ENCODE results near the gene GLB1L2.

GLB1L2 gene

DNA sequence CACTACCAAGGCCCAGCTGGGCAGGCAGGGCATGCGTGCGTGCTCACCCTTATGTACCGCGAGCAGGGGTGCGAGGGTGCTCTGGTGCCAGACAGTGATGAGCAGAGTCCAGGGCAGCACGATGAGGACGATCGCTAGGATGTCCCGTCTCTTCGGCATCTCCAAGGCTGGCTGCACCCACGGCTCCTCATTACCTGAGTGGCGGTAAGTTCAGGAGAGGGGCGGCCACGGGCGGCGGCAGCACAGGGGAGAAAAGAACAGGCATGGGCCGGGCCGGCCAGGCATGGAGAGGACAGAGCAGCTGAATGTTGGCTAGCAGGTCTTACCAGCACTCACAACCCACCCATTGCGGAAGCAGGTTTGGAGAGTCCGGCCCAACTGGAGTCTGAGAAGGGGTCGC lies 55.7 kb downstream of the GLB1L2 start:
- no peak for DNase-seq

GRCh38 chr11:134388590-134388989 lies 56.8 kb downstream of the GLB1L2 start:
- no peak for DNase-seq

- no peak for DNase-seq
Measured at GRCh38 chr11:134389464-134390180, 57.8 kb downstream of the GLB1L2 start.

DNA sequence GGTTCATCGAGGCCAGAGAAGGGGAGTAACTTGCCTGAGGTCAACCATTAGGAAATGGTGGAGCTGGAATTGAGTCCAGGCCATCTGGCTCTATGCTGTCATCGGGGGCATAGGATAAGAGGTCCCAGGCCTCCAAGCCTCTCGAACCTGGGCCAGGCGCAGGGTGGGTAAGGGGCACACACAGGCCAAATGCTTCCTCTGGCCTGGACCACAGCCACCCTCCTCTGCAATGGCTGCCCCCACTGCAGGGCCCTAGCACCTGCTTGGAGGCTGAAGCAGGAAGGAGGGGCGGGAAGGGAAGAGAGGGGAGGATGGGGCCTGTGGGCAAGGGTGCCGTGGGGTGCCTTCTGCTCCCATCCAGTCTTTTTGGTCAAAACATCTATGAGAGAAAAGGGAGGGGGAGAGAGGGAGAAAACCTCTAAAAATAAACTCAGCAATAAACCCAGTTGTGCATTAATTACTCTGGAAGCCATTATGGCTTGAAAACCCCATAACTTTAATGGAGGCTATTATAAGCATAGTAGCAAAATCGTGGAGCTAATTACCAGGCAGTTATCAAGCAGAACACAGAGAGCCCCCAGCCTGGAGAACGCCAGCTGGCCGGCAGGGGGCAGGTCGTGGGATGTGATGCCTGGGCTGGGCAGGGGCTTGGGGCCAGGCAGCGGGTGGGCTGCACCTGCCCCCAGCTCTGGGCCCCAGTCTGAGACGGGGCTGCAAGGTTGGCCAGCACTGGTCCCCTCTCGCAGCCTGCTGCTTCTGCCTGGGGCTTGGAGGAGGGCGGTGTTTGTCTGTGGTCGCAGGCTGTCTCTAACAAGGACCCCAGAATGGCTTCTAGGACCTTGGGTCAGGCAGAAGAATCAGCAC lies 59.1 kb downstream of the GLB1L2 start:
- DNase-seq = no peak

DNA sequence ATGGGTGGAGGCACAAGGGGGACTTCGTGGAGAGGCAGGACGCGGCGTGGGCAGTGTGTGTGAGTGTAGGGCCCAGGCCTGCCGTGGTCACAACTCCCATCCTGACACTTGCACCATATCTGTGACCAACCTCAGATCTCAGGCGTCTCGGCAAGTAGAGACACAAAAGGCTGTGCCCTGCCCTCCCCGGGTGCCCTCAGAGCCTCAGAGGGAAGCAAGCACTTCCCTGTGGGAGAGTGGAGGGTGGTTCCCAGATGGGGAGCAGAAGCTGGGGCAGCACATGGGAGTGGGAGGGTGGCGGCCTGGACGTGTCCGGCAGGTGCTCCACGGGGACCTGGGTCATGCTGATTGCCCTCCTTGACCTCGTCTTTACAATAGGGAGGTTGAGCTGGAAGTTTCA lies 59.9 kb downstream of the GLB1L2 start:
- no peak for DNase-seq

DNA sequence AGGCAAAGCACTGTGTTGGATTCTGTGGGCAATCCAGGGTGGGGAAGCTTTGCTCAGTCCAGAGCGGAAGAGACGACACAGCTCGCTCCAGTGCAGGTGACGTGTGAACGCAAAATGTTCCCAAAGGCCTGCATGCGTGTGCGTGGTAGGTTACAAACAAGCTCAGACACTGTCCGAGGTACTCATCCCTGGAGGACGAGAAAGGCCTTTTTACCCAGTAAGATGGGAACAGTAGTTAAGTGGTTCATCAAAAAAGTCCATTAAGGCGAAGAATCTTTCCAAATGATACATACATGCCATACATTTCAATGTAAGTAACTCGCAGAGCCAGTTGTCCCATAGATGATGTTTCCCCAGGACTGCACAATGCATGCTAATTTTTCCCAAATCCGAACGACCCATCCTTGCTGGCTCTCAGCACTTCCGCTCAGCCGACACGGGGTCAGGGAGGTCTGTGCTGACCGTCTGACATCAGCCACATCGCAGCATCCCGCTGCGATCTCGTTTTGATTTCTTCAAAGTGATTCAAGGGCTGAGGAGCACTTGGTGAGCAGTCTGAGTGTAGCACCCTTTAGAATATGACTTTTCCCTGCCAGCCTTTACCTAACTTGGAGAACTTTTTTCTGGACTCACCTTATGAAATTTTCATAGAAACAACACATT lies 61.3 kb downstream of the GLB1L2 start:
- DNase-seq = no peak

DNA sequence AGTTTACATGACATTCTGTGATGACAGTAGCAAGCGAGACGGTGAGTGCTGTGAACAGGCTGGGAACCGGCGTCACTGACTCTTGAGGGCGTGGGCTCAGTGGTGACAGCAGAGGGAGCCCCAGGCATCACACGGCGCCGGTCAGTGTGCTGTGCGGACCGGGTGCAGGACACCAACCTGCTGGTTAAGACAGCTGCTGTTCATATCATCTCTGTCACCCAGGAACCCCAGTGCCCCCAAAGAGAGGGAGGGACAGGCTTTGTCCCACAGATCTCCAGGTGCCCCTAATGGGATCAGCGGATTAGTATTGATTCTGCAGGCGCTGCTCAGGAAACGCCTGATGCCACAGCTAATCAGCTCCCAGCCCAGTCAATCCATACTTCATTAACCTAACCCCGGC lies 61.9 kb downstream of the GLB1L2 start:
- no peak for DNase-seq

- DNase-seq = no peak
Measured at GRCh38 chr11:134394311-134394710, 62.5 kb downstream of the GLB1L2 start.

- no peak for DNase-seq
Measured at GRCh38 chr11:134395002-134395401, 63.2 kb downstream of the GLB1L2 start.

DNA sequence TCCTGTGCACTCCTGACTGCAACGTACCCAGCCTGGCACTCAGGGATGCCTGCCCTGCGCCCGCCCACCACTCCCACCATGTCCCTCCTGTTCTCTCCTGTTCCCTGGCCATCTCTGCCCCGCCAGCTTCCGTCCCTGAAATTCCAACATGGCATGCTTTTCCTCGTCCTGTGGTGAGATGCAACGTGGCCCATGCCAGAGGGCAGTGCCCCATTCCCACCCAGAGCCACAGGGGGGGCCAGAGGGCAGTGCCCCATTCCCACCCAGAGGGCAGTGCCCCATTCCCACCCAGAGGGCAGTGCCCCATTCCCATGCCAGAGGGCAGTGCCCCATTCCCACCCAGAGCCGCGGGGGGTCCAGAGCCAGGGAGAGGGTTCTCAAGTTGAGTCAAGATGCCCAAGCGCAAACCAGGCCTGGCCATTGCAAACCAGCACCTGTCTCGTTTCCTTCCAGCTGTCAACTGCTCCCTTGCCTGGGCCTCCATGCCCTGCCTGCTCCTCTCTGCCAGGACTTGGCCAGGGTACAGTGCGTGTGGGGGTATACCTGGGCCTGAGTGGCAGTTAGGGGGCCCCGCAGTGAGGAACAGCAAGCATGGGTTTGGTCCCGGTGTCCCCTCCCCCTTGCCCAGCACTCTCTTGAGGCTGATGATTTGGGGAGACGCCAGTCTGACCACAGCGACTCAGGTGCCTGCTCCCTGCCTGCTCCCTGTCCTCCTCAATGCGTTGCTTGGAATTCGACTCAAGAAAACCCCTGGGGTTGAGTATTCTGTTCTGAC lies 65.7 kb downstream of the GLB1L2 start:
- no peak for DNase-seq

DNA sequence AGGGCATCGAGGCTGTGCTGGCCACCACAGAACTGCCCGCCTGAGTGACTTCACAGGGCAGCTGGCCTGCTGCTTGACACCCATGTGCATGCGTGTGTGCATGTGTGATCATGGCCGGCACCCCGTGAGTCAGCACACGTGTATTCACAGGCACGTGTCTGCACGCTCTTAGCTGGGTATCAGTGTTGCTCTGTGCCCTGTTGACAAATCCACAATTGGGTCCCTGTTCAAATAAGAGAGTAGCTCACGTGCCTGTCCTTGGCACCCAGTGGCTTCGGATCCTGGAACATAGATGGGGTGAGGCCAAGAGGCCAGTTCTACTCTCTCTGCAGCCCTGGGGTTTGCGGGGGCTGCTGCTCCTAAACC lies 66.3 kb downstream of the GLB1L2 start:
- DNase-seq = no peak

DNA sequence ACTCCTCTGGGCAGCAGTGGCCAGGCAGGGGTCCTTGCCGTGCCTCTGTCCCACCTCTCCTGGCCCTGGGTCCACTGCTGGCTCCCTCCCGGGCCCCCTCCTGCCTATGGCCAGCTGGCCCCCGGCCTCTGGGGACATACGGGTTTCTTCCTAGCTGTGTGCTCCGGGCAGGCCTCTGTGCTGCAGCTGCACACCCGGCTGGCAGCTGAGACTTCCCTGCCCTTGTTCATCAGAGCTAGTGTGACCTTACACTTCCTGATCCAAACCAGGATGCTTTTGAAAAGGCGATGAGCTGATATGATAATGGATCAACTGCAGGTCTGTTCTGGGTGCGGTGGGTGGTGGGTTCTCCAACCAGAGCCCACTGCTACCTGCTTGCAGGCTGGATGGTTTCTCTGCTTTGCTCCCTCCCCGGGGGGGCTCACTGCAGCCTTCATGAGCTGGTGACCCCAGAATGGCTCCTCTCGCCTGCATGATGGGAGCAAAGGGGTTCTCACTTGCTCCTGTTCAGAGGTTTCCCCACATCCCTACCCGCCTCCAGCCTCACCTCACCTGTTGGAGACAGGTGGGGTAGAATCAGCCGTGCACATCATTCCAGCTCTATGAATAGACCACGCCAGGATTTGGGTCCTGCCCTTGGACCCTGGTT lies 67.0 kb downstream of the GLB1L2 start:
- no peak for DNase-seq

DNA sequence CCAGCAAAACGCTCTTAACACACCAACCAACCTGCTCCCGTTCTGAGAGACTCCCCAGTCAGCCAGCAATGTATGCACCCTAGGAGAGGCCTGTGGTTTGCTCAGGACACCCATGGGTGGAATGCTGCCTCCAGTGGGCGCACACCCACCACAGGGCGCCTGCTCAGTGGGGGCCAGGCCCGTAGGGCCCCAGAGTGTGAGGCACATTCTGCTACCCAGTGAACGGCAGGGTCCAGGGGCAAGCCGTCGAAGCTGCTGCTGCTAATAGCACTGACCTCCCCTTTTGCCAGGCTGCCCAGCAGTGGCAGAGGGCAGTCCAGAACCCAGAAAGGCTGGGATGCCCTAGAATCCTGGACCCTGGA lies 67.5 kb downstream of the GLB1L2 start:
- no peak for DNase-seq

- no peak for DNase-seq
Measured at GRCh38 chr11:134399996-134400395, 68.2 kb downstream of the GLB1L2 start.

DNA sequence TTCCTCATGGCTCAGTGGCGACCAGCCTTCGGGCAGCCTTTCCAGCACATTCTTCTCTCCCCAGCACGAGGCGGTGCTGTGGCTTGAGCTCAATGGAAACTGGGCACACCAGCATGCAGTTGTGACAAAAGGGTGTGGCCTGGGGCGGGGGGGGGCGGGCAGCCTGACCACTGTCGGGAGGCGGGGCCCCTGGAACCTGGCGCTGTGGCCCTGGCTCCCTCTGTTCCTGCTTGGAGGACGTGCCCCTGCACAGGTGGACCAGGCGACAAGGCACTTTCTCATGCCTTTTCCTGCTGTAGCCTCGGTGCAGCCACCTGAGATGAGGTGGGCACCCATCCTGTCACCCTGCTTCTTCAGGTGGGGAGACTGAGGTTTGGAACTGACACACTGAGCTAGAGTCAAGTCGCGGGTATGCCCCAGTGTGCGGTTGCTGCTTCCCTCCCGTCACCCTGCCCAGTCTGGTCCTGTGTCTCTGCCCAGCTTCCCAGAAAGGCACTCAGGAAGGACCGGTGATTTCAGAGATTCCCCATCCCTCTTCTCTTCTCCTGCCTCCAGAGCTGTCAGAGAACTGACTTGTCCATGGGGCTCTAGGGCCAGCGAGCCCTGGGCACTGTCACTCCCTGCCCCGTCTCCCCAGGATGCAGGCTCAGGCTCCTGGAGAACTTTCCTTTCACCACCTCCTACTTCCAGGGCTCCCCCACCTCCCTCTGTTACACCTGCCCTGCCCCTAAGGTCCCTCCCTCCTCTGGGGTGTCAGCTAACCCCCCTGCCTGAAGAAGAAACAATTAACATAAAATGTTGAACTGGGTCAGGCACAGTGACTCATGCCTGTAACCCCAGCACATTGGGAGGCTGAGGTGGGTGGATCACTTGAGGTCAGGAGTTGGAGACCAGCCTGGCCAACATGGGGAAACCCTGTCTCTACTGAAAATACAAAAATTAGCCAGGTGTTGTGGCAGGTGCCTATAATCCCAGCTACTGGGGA lies 70.3 kb downstream of the GLB1L2 start:
- no peak for DNase-seq

DNA sequence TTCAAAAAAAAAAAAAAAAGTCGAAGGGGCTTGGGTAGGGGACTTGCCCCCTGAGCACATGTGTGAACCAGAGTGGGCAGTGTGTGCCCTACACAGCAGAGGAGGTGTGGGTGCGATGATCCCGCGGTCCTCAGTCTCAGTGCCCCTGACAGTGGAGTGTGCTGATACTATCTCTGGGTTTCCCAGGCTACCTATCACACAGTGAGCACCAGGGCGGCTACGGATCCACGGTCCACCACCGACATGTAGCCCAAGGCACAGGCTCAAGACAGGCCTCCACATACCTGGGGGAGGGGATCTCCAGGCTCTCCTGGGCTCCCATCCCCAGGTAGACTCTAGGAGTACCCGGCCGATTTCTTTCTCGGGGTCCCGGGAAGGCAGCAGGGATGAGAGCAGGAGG lies 71.1 kb downstream of the GLB1L2 start:
- no peak for DNase-seq

DNA sequence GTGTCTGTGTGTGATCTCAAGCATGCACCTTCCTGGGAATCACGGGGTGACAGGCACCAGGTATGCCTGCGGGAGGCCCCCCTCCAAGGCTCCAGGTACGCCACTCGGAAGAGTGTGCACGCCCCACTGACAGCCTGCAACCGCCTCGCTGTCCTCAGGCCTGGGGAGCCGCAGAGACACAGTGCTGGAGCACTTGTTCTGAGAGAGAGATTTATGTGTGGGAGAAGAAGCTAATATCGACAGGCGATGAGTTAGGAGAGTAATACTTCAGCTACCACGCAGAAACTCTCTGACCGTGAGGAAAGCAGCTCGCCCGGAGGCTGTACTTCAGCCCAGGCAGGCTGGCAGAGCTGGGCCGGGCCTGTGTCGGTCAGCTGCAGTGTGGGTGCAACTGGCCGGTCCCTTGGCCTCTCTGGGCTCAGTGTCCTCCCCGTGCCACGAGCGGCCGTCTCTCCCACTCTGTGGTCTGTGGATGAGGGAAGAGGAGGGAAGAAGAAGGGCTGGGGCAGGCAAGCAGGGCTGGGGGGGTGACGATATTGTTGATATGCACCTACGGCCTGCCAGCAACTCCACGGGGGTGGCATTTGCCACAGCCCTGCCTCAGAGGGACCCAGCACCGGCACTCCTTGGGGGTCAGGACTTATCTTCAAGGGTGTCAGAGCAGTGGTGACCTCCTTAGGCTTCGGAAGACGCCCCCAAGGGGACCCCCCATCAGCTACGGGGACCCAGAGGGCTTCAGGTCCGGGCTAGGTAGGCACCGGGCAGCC lies 73.0 kb downstream of the GLB1L2 start:
- DNase-seq = no peak

GRCh38 chr11:134405436-134405835 lies 73.6 kb downstream of the GLB1L2 start:
- no peak for DNase-seq

- no peak for DNase-seq
Measured at GRCh38 chr11:134405841-134406240, 74.1 kb downstream of the GLB1L2 start.

Measured in MV-4-11 (cell line).